ENCODE results near the gene CDH8. TPM values are rescaled to one million over a fixed set of nuclear protein-coding genes. Genes with fewer than 3 reads are reported as not detected.

The CDH8 gene
- total RNA-seq, 2 donors from 2014 or later: not detected

DNA sequence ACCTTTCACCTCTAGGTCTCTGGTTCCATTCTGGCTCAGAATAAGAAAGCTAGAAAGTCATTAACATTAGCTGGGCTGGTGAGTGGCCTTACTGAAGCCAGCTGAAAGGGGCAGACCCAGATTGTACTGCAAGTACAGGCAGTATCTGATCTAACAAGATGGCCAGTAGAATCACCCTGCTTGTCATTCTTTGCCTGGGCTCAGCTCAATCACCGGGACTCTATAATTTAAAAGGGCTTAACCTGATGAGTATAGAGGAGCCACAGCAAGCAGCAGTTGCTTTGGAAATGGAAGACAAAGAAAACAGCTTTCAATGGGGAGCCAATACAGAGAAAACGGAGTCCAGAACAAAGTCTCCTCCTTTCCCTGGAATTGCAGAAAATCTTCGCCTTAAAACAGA, 13.6 kb downstream of the CDH8 start:
- no peaks in the 10 kb centered on the region for H3K4me1 ChIP-seq
- H3K27ac ChIP-seq: no peak overlapping the region
- no peaks in the 10 kb centered on the region for H3K9me3 ChIP-seq
- DNase-seq (no peak), ATAC-seq (no peak)
- no peaks in the 10 kb centered on the region for H3K36me3 ChIP-seq (replicated peaks in 1 of 2; ENCODE audit: insufficient read depth in 1 of 2, low read depth in 2 of 2)
- TF ChIP-seq POLR2A (IDR thresholded peaks at IDR 0.05): no peak
- TF ChIP-seq, protein P1, sequence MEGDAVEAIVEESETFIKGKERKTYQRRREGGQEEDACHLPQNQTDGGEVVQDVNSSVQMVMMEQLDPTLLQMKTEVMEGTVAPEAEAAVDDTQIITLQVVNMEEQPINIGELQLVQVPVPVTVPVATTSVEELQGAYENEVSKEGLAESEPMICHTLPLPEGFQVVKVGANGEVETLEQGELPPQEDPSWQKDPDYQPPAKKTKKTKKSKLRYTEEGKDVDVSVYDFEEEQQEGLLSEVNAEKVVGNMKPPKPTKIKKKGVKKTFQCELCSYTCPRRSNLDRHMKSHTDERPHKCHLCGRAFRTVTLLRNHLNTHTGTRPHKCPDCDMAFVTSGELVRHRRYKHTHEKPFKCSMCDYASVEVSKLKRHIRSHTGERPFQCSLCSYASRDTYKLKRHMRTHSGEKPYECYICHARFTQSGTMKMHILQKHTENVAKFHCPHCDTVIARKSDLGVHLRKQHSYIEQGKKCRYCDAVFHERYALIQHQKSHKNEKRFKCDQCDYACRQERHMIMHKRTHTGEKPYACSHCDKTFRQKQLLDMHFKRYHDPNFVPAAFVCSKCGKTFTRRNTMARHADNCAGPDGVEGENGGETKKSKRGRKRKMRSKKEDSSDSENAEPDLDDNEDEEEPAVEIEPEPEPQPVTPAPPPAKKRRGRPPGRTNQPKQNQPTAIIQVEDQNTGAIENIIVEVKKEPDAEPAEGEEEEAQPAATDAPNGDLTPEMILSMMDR (IDR thresholded peaks at IDR 0.05): no peak
- intact Hi-C loops (cut with DNase I): no loop called here
- WGBS, 2 donors: 44 to 59% methylated on average over 3 of the region's 3 CpGs
- H3K27me3 ChIP-seq: no peaks in the 10 kb centered on the region
- H3K4me3 ChIP-seq: no peak overlapping the region

- Histone ChIP-seq H3K9me3 (no peaks in the 10 kb centered on the region), H3K27ac (no peak overlapping the region), H3K4me1 (no peaks in the 10 kb centered on the region), H3K27me3 (no peaks in the 10 kb centered on the region), H3K36me3 (replicated peaks in 1 of 2; ENCODE audit: insufficient read depth in 1 of 2, low read depth in 2 of 2) (no peaks in the 10 kb centered on the region), H3K4me3 (no peak overlapping the region)
- ATAC-seq (no peak), DNase-seq (no peak)
- whole genome bisulfite sequencing, 2 donors: 42 to 50% methylated on average over 11 of the region's 11 CpGs
- no peak for TF ChIP-seq POLR2A (IDR thresholded peaks at IDR 0.05)
- TF ChIP-seq, protein P1 (IDR thresholded peaks at IDR 0.05): no peak
- intact Hi-C loops (cut with DNase I): no loop called here
These were observed 15.1 kb downstream of the CDH8 start for GRCh38 chr16:62021161-62021581.

DNA sequence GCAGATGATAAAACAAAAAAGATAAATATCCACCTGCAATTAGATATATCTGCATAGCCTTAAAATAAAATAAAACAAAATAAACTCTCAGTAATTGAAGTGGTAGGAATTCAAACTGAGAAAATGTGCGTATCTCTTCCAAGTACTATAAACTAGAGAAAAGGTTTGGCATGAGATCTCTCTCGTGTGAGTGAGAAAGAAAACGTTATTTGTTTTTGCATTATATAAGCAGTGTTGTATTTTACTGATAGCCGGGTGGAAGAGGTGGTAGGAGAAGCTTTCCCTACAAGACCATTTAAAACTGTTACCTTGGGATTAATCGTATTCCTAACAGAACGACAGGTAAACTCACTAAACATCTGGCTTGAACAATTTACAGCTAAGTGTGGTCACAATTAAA, 15.6 kb downstream of the CDH8 start:
- H3K4me3 ChIP-seq: no peak overlapping the region
- no peaks in the 10 kb centered on the region for H3K27me3 ChIP-seq
- TF ChIP-seq, protein P1 (IDR thresholded peaks at IDR 0.05): no peak
- no peak for TF ChIP-seq POLR2A (IDR thresholded peaks at IDR 0.05)
- H3K27ac ChIP-seq: no peak overlapping the region
- no peaks in the 10 kb centered on the region for H3K9me3 ChIP-seq
- H3K4me1 ChIP-seq: no peaks in the 10 kb centered on the region
- ATAC-seq (no peak), DNase-seq (no peak)
- intact Hi-C loops (cut with DNase I): no loop called here
- 46 to 48% methylated on average over 6 of the region's 6 CpGs for WGBS, 2 donors
- no peaks in the 10 kb centered on the region for H3K36me3 ChIP-seq (replicated peaks in 1 of 2; ENCODE audit: insufficient read depth in 1 of 2, low read depth in 2 of 2)

DNA sequence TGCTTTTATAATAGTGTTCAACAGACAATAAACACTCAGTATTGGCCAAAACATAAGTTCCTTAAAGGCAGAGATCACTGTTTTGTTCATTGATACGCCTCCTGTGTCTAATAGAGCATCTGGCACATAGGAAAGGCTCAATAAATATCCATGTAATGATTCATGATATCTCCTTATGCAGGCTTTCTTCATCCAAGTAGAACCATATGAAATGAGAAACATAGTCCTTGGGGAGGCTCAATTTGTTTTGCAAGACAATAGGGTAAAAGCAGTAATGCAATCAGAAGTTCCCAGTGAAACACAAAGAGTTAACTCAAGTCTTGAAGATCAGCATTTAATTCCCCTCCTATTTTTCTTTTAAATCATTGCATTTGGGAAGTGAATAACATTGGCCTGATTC, 16.4 kb downstream of the CDH8 start:
- DNase-seq (no peak), ATAC-seq (no peak)
- TF ChIP-seq POLR2A (IDR thresholded peaks at IDR 0.05): no peak
- TF ChIP-seq, protein P1 (IDR thresholded peaks at IDR 0.05): no peak
- no peaks in the 10 kb centered on the region for H3K9me3 ChIP-seq
- H3K4me3 ChIP-seq: no peak overlapping the region
- 38 to 52% methylated on average over 1 of the region's 1 CpG for WGBS, 2 donors
- no peaks in the 10 kb centered on the region for H3K4me1 ChIP-seq
- H3K27me3 ChIP-seq: no peaks in the 10 kb centered on the region
- no peaks in the 10 kb centered on the region for H3K36me3 ChIP-seq (replicated peaks in 1 of 2; ENCODE audit: insufficient read depth in 1 of 2, low read depth in 2 of 2)
- H3K27ac ChIP-seq: no peak overlapping the region
- intact Hi-C loops (cut with DNase I): no loop called here

DNA sequence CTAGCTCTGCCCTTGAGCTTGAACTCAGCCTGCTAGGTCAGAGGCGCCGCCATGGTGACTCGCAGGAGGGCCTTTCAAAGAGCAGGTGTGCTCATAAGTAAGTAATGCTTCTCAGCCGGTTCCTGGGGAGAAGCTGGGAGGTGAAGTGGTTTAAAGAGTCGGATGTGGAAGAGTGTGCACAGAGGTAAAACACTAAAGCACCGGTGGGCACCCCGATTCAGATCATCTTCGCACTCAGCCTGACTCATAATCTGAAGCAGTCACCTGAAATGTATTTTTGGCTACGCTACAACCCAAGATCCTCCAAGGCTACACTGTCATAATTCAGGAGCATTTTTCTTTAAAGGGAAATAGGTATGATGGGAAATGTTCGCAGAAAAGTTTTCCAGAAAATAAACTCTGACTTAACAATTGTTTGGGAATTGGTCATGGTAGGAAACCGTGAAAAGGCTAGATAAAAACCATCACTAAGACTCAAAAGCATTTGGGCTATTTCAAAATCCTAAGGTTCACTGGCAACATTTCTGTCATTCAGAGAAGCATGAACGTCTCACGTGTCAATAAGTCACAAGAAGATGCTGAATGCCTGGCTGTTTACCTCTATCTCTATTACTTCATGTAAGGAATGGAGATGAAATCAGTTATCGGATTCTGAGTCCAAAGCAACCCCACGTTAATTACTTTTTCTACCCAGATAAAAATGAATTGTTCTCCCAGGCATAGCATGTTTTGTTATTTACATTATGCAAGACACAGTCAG, 17.8 kb downstream of the CDH8 start:
- Histone ChIP-seq H3K36me3 (replicated peaks in 1 of 2; ENCODE audit: insufficient read depth in 1 of 2, low read depth in 2 of 2) (no peaks in the 10 kb centered on the region), H3K4me1 (no peaks in the 10 kb centered on the region), H3K9me3 (no peaks in the 10 kb centered on the region), H3K4me3 (no peak overlapping the region), H3K27me3 (no peaks in the 10 kb centered on the region), H3K27ac (no peak overlapping the region)
- WGBS, 2 donors: 60 to 65% methylated on average over 15 of the region's 15 CpGs
- DNase-seq (no peak), ATAC-seq (no peak)
- intact Hi-C loops (cut with DNase I): no loop called here
- no peak for TF ChIP-seq POLR2A (IDR thresholded peaks at IDR 0.05)
- TF ChIP-seq, protein P1 (IDR thresholded peaks at IDR 0.05): no peak

All from body of pancreas (tissue), 4 donors.